ENCODE measurements around the gene COL16A1. TPM values are rescaled to one million over a fixed set of nuclear protein-coding genes. Genes with fewer than 3 reads are reported as not detected.

Gene COL16A1
- total and polyA plus RNA-seq, 4 donors, result 0.43 to 3.8 (median 2.3) TPM

DNA sequence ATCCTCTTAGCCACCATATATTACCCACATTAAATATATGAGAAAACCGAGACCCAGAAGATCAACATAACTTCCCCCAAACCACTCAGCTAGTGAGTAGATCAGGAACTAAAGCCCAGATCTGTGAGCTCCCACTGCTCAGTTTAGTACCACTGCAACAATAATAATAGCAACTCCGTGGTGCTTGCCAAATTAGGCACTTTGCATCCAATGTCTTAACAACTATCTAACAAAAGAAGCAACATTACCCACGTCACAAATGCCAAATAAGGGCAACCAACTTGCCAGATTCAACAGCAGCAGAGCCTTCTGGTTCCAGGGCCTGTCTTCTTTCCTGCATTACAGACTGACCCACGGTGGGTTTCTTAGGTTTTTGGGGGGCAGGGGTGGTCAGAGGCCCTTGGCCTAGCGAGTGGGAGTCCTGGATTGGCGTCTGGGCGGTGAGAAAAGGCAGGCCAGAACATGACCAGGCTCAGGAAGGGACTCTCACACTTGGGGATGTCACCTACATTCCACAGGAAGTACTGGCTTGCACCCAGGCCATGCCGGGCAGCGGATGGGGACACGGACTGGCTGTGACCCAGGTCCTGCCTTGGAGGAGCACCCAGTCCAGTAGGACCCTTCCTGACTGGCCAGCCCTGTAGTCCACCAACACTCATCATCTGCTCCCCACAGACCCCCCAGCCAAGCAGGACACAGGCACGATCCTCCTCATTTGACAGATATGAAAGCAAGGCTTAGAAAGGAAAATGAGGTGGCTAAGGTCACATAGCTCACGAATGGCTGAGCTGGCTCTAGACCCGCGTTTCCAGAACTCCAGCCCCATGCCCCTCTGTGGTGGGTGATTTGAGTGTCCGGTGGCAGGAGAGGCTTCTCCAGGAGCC lies 81.7 kb downstream of the COL16A1 start:
- TF ChIP-seq HNF4G (IDR thresholded peaks at IDR 0.05) (no peak), MAX (IDR thresholded peaks at IDR 0.05) (no peak), GABPA (IDR thresholded peaks at IDR 0.05 in 1 of 2, conservative IDR thresholded peaks at IDR 0.05 in 1 of 2) (no peak), RXRA (IDR thresholded peaks at IDR 0.05) (no peak), SP1 (IDR thresholded peaks at IDR 0.05) (no peak), HNF4A (conservative IDR thresholded peaks at IDR 0.05) (no peak), NR2F2 (IDR thresholded peaks at IDR 0.05) (no peak), YY1 (IDR thresholded peaks at IDR 0.05) (no peak), TAF1 (conservative IDR thresholded peaks at IDR 0.05) (no peak), ZBTB33 (IDR thresholded peaks at IDR 0.05) (no peak), JUND (IDR thresholded peaks at IDR 0.05) (no peak), EGR1 (IDR thresholded peaks at IDR 0.05; ENCODE audit: low read depth in 2 of 2) (no peak), FOXA2 (IDR thresholded peaks at IDR 0.05) (no peak), RAD21 (IDR thresholded peaks at IDR 0.05) (no peak)
- TF ChIP-seq, protein P1, sequence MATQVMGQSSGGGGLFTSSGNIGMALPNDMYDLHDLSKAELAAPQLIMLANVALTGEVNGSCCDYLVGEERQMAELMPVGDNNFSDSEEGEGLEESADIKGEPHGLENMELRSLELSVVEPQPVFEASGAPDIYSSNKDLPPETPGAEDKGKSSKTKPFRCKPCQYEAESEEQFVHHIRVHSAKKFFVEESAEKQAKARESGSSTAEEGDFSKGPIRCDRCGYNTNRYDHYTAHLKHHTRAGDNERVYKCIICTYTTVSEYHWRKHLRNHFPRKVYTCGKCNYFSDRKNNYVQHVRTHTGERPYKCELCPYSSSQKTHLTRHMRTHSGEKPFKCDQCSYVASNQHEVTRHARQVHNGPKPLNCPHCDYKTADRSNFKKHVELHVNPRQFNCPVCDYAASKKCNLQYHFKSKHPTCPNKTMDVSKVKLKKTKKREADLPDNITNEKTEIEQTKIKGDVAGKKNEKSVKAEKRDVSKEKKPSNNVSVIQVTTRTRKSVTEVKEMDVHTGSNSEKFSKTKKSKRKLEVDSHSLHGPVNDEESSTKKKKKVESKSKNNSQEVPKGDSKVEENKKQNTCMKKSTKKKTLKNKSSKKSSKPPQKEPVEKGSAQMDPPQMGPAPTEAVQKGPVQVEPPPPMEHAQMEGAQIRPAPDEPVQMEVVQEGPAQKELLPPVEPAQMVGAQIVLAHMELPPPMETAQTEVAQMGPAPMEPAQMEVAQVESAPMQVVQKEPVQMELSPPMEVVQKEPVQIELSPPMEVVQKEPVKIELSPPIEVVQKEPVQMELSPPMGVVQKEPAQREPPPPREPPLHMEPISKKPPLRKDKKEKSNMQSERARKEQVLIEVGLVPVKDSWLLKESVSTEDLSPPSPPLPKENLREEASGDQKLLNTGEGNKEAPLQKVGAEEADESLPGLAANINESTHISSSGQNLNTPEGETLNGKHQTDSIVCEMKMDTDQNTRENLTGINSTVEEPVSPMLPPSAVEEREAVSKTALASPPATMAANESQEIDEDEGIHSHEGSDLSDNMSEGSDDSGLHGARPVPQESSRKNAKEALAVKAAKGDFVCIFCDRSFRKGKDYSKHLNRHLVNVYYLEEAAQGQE (IDR thresholded peaks at IDR 0.05), result no peak
- Histone ChIP-seq H3K4me3 (ENCODE audit: low read depth in 1 of 3, low read length in 3 of 3) (no peak overlapping the region), H3K9ac (ENCODE audit: low read depth in 1 of 2, low read length in 2 of 2) (no peak overlapping the region), H3K9me3 (ENCODE audit: control insufficient read depth in 4 of 4, low read length in 3 of 4) (no peaks in the 10 kb centered on the region), H3K36me3 (ENCODE audit: control insufficient read depth in 4 of 4, insufficient read depth in 3 of 4, low read depth in 1 of 4, low read length in 3 of 4) (peaks cover 0 to 3% (median 0%) of the 10 kb centered on the region in 4 donors), H3K4me1 (ENCODE audit: control insufficient read depth in 4 of 4, insufficient read depth in 4 of 4, low read length in 3 of 4) (peaks cover 0 to 5% (median 2%) of the 10 kb centered on the region in 4 donors), H3K27me3 (ENCODE audit: control insufficient read depth in 4 of 4, insufficient read depth in 4 of 4, low read length in 3 of 4) (peaks cover 0 to 7% (median 1%) of the 10 kb centered on the region in 4 donors), H3K27ac (ENCODE audit: low read depth in 1 of 2, low read length in 2 of 2) (no peak overlapping the region)
- 80% methylated on average over 15 of the region's 15 CpGs for WGBS
- DNase-seq (ENCODE audit: low spot score), result no peak

DNA sequence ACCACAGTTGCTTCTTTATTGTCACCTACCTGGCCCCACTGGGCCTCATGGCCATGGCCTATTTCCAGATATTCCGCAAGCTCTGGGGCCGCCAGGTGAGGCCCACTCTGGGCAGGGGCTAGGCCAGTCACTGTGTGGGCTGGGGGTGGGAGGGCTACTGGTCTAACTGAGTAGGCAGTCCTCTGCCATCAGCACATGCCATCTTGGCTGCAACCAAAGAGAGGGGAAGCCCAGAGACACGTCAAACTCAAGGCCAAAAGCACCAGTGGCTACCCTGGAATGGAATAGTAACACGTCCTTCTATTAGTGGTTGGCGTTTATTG lies 82.4 kb downstream of the COL16A1 start:
- TF ChIP-seq, protein P2, sequence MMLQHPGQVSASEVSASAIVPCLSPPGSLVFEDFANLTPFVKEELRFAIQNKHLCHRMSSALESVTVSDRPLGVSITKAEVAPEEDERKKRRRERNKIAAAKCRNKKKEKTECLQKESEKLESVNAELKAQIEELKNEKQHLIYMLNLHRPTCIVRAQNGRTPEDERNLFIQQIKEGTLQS (IDR thresholded peaks at IDR 0.05), result no peak
- TF ChIP-seq SP1 (IDR thresholded peaks at IDR 0.05), result no peak
- no peak for TF ChIP-seq HNF4G (IDR thresholded peaks at IDR 0.05)
- no peak for TF ChIP-seq NR2F2 (IDR thresholded peaks at IDR 0.05)
- TF ChIP-seq JUND (IDR thresholded peaks at IDR 0.05), result no peak
- no peak for TF ChIP-seq MAX (IDR thresholded peaks at IDR 0.05)
- TF ChIP-seq RXRA (IDR thresholded peaks at IDR 0.05), result no peak
- no peak for TF ChIP-seq EGR1 (IDR thresholded peaks at IDR 0.05; ENCODE audit: low read depth in 2 of 2)
- no peak for TF ChIP-seq CTCF (IDR thresholded peaks at IDR 0.05; ENCODE audit: low read depth, low read length, missing input control)

More for the DNA sequence above, 82.4 kb downstream of the COL16A1 start:
- Histone ChIP-seq H3K9ac (ENCODE audit: low read depth in 1 of 2, low read length in 2 of 2) (no peak overlapping the region), H3K27me3 (ENCODE audit: control insufficient read depth in 4 of 4, insufficient read depth in 4 of 4, low read length in 3 of 4) (peaks cover 0 to 9% (median 1%) of the 10 kb centered on the region in 4 donors), H3K4me3 (ENCODE audit: low read depth in 1 of 3, low read length in 3 of 3) (no peak overlapping the region), H3K27ac (ENCODE audit: low read depth in 1 of 2, low read length in 2 of 2) (no peak overlapping the region), H3K9me3 (ENCODE audit: control insufficient read depth in 4 of 4, low read length in 3 of 4) (no peaks in the 10 kb centered on the region), H3K36me3 (ENCODE audit: control insufficient read depth in 4 of 4, insufficient read depth in 3 of 4, low read depth in 1 of 4, low read length in 3 of 4) (no peaks in the 10 kb centered on the region), H3K4me1 (ENCODE audit: control insufficient read depth in 4 of 4, insufficient read depth in 4 of 4, low read length in 3 of 4) (peaks cover 0 to 5% (median 2%) of the 10 kb centered on the region in 4 donors)
- WGBS, result 96% methylated on average over 5 of the region's 5 CpGs
- DNase-seq (ENCODE audit: low spot score), result no peak

Measured in liver (tissue), 9 donors.